ENCODE results near the gene SMYD3. TPM values are rescaled to one million over a fixed set of nuclear protein-coding genes. Genes with fewer than 3 reads are reported as not detected.
A peak's percentile ranks its signal among the peaks of the same experiment; 100 is the strongest.

SMYD3 gene
- total and polyA plus RNA-seq, 2 donors (not counting 1 experiment from before 2014, with no cell fraction given) = 69.4 to 83.1 TPM

- no peaks in the 10 kb centered on the region for H3K4me1 ChIP-seq (ENCODE audit: control insufficient read depth, extremely low read depth, insufficient read depth, low read length)
- no peak overlapping the region for H3K4me2 ChIP-seq (ENCODE audit: extremely low read depth, insufficient read depth, low read length)
- TF ChIP-seq EZH2 (IDR thresholded peaks at IDR 0.05; ENCODE audit: low read length, missing control alignments) = no peak
- TF ChIP-seq, protein P1, sequence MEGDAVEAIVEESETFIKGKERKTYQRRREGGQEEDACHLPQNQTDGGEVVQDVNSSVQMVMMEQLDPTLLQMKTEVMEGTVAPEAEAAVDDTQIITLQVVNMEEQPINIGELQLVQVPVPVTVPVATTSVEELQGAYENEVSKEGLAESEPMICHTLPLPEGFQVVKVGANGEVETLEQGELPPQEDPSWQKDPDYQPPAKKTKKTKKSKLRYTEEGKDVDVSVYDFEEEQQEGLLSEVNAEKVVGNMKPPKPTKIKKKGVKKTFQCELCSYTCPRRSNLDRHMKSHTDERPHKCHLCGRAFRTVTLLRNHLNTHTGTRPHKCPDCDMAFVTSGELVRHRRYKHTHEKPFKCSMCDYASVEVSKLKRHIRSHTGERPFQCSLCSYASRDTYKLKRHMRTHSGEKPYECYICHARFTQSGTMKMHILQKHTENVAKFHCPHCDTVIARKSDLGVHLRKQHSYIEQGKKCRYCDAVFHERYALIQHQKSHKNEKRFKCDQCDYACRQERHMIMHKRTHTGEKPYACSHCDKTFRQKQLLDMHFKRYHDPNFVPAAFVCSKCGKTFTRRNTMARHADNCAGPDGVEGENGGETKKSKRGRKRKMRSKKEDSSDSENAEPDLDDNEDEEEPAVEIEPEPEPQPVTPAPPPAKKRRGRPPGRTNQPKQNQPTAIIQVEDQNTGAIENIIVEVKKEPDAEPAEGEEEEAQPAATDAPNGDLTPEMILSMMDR (conservative IDR thresholded peaks at IDR 0.05 in 1 of 2, IDR thresholded peaks at IDR 0.05 in 1 of 2; ENCODE audit: low read depth in 1 of 2, low read length in 2 of 2) = no peak
- no peaks in the 10 kb centered on the region for H3K79me2 ChIP-seq (ENCODE audit: control insufficient read depth, insufficient read depth, low read length)
- H3K27me3 ChIP-seq (ENCODE audit: control insufficient read depth, insufficient read depth, low read length) = no peaks in the 10 kb centered on the region
- no peak overlapping the region for H3K27ac ChIP-seq (ENCODE audit: insufficient read depth, low read length)
- no peaks in the 10 kb centered on the region for H3K36me3 ChIP-seq (ENCODE audit: control insufficient read depth, insufficient read depth, low read length)
- H3K9ac ChIP-seq (ENCODE audit: insufficient read depth, low read length) = no peak overlapping the region
- no peak for DNase-seq (ENCODE audit: low read depth in 2 of 2)
- no peak overlapping the region for H3K4me3 ChIP-seq (replicated peaks in 1 of 4; ENCODE audit: control extremely low read depth in 1 of 4, insufficient read depth in 1 of 4, low read depth in 3 of 4, low read length in 4 of 4)
- H4K20me1 ChIP-seq (ENCODE audit: control insufficient read depth, extremely low read depth, insufficient read depth, low read length) = no peaks in the 10 kb centered on the region
- H3K9me3 ChIP-seq (ENCODE audit: control insufficient read depth, insufficient read depth, low read depth, low read length) = no peaks in the 10 kb centered on the region
- no peak overlapping the region for H2AFZ ChIP-seq (ENCODE audit: low read length)
Measured at GRCh38 chr1:246018146-246018545, 488.9 kb downstream of the SMYD3 start.

- Histone ChIP-seq H3K27ac (ENCODE audit: insufficient read depth, low read length) (no peak overlapping the region), H3K4me1 (ENCODE audit: control insufficient read depth, extremely low read depth, insufficient read depth, low read length) (no peaks in the 10 kb centered on the region), H3K4me2 (ENCODE audit: extremely low read depth, insufficient read depth, low read length) (no peak overlapping the region), H4K20me1 (ENCODE audit: control insufficient read depth, extremely low read depth, insufficient read depth, low read length) (no peaks in the 10 kb centered on the region), H3K4me3 (replicated peaks in 1 of 4; ENCODE audit: control extremely low read depth in 1 of 4, insufficient read depth in 1 of 4, low read depth in 3 of 4, low read length in 4 of 4) (no peak overlapping the region), H3K36me3 (ENCODE audit: control insufficient read depth, insufficient read depth, low read length) (no peaks in the 10 kb centered on the region), H2AFZ (ENCODE audit: low read length) (no peak overlapping the region), H3K9me3 (ENCODE audit: control insufficient read depth, insufficient read depth, low read depth, low read length) (no peaks in the 10 kb centered on the region), H3K79me2 (ENCODE audit: control insufficient read depth, insufficient read depth, low read length) (no peaks in the 10 kb centered on the region), H3K9ac (ENCODE audit: insufficient read depth, low read length) (no peak overlapping the region), H3K27me3 (ENCODE audit: control insufficient read depth, insufficient read depth, low read length) (no peaks in the 10 kb centered on the region)
- DNase-seq (ENCODE audit: low read depth in 2 of 2) = peak; percentile 37 to 65
- TF ChIP-seq EZH2 (IDR thresholded peaks at IDR 0.05; ENCODE audit: low read length, missing control alignments) = no peak
- TF ChIP-seq, protein P1 (conservative IDR thresholded peaks at IDR 0.05 in 1 of 2, IDR thresholded peaks at IDR 0.05 in 1 of 2; ENCODE audit: low read depth in 1 of 2, low read length in 2 of 2) = peak; percentile 52 to 69
Measured at GRCh38 chr1:246012341-246012740, 494.7 kb downstream of the SMYD3 start.

DNA sequence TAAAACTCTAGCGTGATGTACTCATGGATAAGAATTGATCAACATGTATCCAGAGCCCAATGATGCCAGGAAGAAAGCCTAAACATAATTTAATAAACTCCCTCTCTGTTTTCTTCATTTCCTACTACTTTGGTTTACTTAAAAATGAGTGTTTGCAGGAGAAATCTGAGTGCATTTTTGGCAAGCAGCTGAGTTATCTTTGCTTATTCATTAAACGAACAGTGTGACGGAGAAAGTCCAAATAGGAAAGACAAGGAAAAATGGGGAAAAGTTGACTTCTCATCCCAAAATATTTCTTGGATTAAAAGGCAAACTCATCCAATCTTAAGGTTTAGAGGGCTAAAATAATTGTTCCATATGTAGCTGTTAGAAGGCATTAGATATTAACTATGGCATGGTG is 496.7 kb downstream of the SMYD3 start:
- TF ChIP-seq, protein P1 (conservative IDR thresholded peaks at IDR 0.05 in 1 of 2, IDR thresholded peaks at IDR 0.05 in 1 of 2; ENCODE audit: low read depth in 1 of 2, low read length in 2 of 2) = no peak
- no peak for TF ChIP-seq EZH2 (IDR thresholded peaks at IDR 0.05; ENCODE audit: low read length, missing control alignments)
- DNase-seq (ENCODE audit: low read depth in 2 of 2) = no peak
- no peaks in the 10 kb centered on the region for H3K9me3 ChIP-seq (ENCODE audit: control insufficient read depth, insufficient read depth, low read depth, low read length)
- H3K4me3 ChIP-seq (replicated peaks in 1 of 4; ENCODE audit: control extremely low read depth in 1 of 4, insufficient read depth in 1 of 4, low read depth in 3 of 4, low read length in 4 of 4) = no peak overlapping the region
- no peaks in the 10 kb centered on the region for H3K79me2 ChIP-seq (ENCODE audit: control insufficient read depth, insufficient read depth, low read length)
- no peak overlapping the region for H3K4me2 ChIP-seq (ENCODE audit: extremely low read depth, insufficient read depth, low read length)
- H3K27me3 ChIP-seq (ENCODE audit: control insufficient read depth, insufficient read depth, low read length) = no peaks in the 10 kb centered on the region
- H3K27ac ChIP-seq (ENCODE audit: insufficient read depth, low read length) = no peak overlapping the region
- H4K20me1 ChIP-seq (ENCODE audit: control insufficient read depth, extremely low read depth, insufficient read depth, low read length) = no peaks in the 10 kb centered on the region
- no peak overlapping the region for H3K9ac ChIP-seq (ENCODE audit: insufficient read depth, low read length)
- H3K36me3 ChIP-seq (ENCODE audit: control insufficient read depth, insufficient read depth, low read length) = no peaks in the 10 kb centered on the region
- no peak overlapping the region for H2AFZ ChIP-seq (ENCODE audit: low read length)
- peaks cover 3% of the 10 kb centered on the region for H3K4me1 ChIP-seq (ENCODE audit: control insufficient read depth, extremely low read depth, insufficient read depth, low read length)
